ENCODE results near the gene PLCB2. TPM values are rescaled to one million over a fixed set of nuclear protein-coding genes. Genes with fewer than 3 reads are reported as not detected.
A peak's percentile ranks its signal among the peaks of the same experiment; 100 is the strongest.

The PLCB2 gene
- total and polyA plus RNA-seq, 2 donors (not counting 1 experiment from before 2014, with no cell fraction given): 166 to 312 TPM

DNA sequence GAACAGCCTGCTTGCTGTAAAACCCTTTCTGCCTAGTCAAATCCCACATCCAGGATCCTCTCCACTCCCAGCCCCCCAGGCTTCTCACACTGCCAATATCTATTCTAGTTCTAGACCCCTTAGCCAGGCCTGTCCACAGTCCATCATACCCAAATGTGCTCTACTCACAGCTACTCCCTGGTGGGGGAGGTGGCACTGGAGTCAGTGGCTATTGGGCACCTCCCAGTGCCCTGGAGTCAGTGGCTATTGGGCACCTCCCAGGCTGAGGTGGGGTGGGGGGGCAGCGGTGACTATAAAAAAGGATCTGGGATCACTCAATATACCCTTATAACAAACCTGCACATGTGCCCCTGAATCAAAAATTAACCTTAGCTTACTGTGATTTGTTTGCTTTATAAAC lies 49.5 kb upstream of the PLCB2 start:
- H3K27ac Mint-ChIP-seq: no peak overlapping the region
- peaks cover 26% of the 10 kb centered on the region for H4K20me1 ChIP-seq (ENCODE audit: control insufficient read depth, insufficient read depth, low read length, poor library complexity, severe bottlenecking)
- H3K9me3 Mint-ChIP-seq (ENCODE audit: insufficient read depth): no peaks in the 10 kb centered on the region
- CTCF ChIA-PET: interaction anchor here (0.7 to 2.4 kb wide), 7 partner anchors 8 to 82 kb away, joined by 3 to 12 read pairs (median 3); no protein-coding TSS in a partner anchor
- no peak overlapping the region for H2AFZ ChIP-seq (ENCODE audit: insufficient read depth, low read depth, low read length, poor library complexity, severe bottlenecking)
- ATAC-seq (ENCODE audit: low read depth) (no peak), DNase-seq (no peak)
- peak overlapping the region; percentile 98 for H3K4me2 ChIP-seq (replicated peaks; ENCODE audit: low read depth, low read length, poor library complexity, severe bottlenecking)
- H3K4me1 ChIP-seq (ENCODE audit: control insufficient read depth in 2 of 2, insufficient read depth in 2 of 2, low read length in 2 of 2): peaks cover 6 to 11% of the 10 kb centered on the region in 2 donors
- intact Hi-C loops (cut with micrococcal nuclease): no loop called here
- H3K9me3 ChIP-seq (ENCODE audit: control extremely low read depth in 1 of 3, control insufficient read depth in 2 of 3, insufficient read depth in 1 of 3, low read length in 2 of 3): no peaks in the 10 kb centered on the region
- no peak overlapping the region for H3K27ac ChIP-seq (ENCODE audit: low read length in 2 of 2)
- POLR2A ChIA-PET: interaction anchor here (1.1 kb wide), 3 partner anchors 11 to 212 kb away, joined by 3 to 5 read pairs (median 4); no protein-coding TSS in a partner anchor
- peak overlapping the region in 1 of 5 experiments; percentile 78 for H3K4me3 ChIP-seq (ENCODE audit: control extremely low read depth in 1 of 5, extremely low read depth in 1 of 5, insufficient read depth in 1 of 5, low read depth in 2 of 5, low read length in 4 of 5)
- peak overlapping the region; percentile 63 for H3K4me3 Mint-ChIP-seq
- WGBS (ENCODE audit: insufficient coverage): no CpG with 5 or more reads among the region's 1 CpG
- peaks cover 2% of the 10 kb centered on the region for H3K79me2 ChIP-seq (ENCODE audit: control insufficient read depth, insufficient read depth, low read length)
- H3K27me3 Mint-ChIP-seq: peaks cover 8% of the 10 kb centered on the region
- peaks cover 0 to 3% of the 10 kb centered on the region in 2 experiments for H3K36me3 ChIP-seq (replicated peaks in 1 of 2; ENCODE audit: control extremely low read depth in 1 of 2, control insufficient read depth in 1 of 2, extremely low read depth in 1 of 2, insufficient read depth in 2 of 2, low read length in 1 of 2)
- TF ChIP-seq CTCF (IDR thresholded peaks at IDR 0.05) (no peak), EZH2 (IDR thresholded peaks at IDR 0.05; ENCODE audit: borderline replicate concordance, insufficient read depth, low read depth, low read length, poor library complexity, severe bottlenecking) (no peak)
- peaks cover 12% of the 10 kb centered on the region for H3K4me1 Mint-ChIP-seq
- H3K9ac ChIP-seq (ENCODE audit: low read length): no peak overlapping the region
- peaks cover 0 to 6% (median 0%) of the 10 kb centered on the region in 4 experiments for H3K27me3 ChIP-seq (replicated peaks in 1 of 4; ENCODE audit: control extremely low read depth in 1 of 4, control insufficient read depth in 3 of 4, insufficient read depth in 4 of 4, low read length in 3 of 4)

DNA sequence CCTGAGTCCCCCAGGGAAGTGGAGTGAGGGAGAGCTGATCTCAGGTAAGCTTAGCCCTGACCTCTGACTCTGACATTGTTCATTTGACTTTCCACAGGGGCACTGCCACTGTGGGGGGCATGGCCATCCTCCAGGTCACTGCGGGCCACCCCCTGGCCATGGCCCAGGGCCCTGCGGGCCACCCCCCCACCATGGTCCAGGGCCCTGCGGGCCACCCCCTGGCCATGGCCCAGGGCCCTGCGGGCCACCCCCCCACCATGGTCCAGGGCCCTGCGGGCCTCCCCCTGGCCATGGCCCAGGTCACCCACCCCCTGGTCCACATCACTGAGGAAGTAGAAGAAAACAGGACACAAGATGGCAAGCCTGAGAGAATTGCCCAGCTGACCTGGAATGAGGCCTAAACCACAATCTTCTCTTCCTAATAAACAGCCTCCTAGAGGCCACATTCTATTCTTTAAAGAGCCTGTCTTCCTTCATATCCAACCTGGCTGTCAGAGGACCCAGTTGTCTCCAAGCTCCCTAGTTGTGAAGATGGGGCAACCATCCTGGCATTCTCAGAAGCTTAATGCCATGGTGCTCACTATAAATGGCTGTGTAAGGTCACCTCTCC lies 48.3 kb upstream of the PLCB2 start:
- ATAC-seq (ENCODE audit: low read depth) (no peak), DNase-seq (no peak)
- ChIA-PET POLR2A (interaction anchor here (1.0 kb wide), 1 partner anchor 10 kb away, joined by 3 read pairs; no protein-coding TSS in a partner anchor), CTCF (interaction anchor here (1.0 to 2.4 kb wide), 5 partner anchors 13 to 81 kb away, joined by 3 to 12 read pairs (median 4); partner anchors contain the start of gene KNSTRN)
- Histone ChIP-seq H3K4me1 (ENCODE audit: control insufficient read depth in 2 of 2, insufficient read depth in 2 of 2, low read length in 2 of 2) (peaks cover 6 to 11% of the 10 kb centered on the region in 2 donors), H3K27me3 (replicated peaks in 1 of 4; ENCODE audit: control extremely low read depth in 1 of 4, control insufficient read depth in 3 of 4, insufficient read depth in 4 of 4, low read length in 3 of 4) (peaks cover 0 to 6% (median 0%) of the 10 kb centered on the region in 4 experiments), H2AFZ (ENCODE audit: insufficient read depth, low read depth, low read length, poor library complexity, severe bottlenecking) (no peak overlapping the region), H3K36me3 (replicated peaks in 1 of 2; ENCODE audit: control extremely low read depth in 1 of 2, control insufficient read depth in 1 of 2, extremely low read depth in 1 of 2, insufficient read depth in 2 of 2, low read length in 1 of 2) (no peaks in the 10 kb centered on the region), H3K79me2 (ENCODE audit: control insufficient read depth, insufficient read depth, low read length) (peaks cover 2% of the 10 kb centered on the region), H3K4me2 (replicated peaks; ENCODE audit: low read depth, low read length, poor library complexity, severe bottlenecking) (no peak overlapping the region), H3K27ac (ENCODE audit: low read length in 2 of 2) (no peak overlapping the region), H4K20me1 (ENCODE audit: control insufficient read depth, insufficient read depth, low read length, poor library complexity, severe bottlenecking) (peaks cover 26% of the 10 kb centered on the region), H3K9ac (ENCODE audit: low read length) (no peak overlapping the region), H3K9me3 (ENCODE audit: control extremely low read depth in 1 of 3, control insufficient read depth in 2 of 3, insufficient read depth in 1 of 3, low read length in 2 of 3) (no peaks in the 10 kb centered on the region), H3K4me3 (ENCODE audit: control extremely low read depth in 1 of 5, extremely low read depth in 1 of 5, insufficient read depth in 1 of 5, low read depth in 2 of 5, low read length in 4 of 5) (no peak overlapping the region)
- Mint-ChIP-seq H3K4me1 (peaks cover 12% of the 10 kb centered on the region), H3K27me3 (peaks cover 8% of the 10 kb centered on the region), H3K27ac (no peak overlapping the region), H3K9me3 (ENCODE audit: insufficient read depth) (no peaks in the 10 kb centered on the region), H3K4me3 (peak overlapping the region; percentile 5)
- intact Hi-C loops (cut with micrococcal nuclease): no loop called here
- TF ChIP-seq EZH2 (IDR thresholded peaks at IDR 0.05; ENCODE audit: borderline replicate concordance, insufficient read depth, low read depth, low read length, poor library complexity, severe bottlenecking) (no peak), CTCF (IDR thresholded peaks at IDR 0.05) (no peak)
- WGBS (ENCODE audit: insufficient coverage): 65% methylated on average over 3 of the region's 5 CpGs
